OCI-LY1 (cell line): ENCODE data around the gene BCR.

Experiments
- H2AFZ ChIP-seq: fragments of 200-600 bp; sonication (generic), shearing (Covaris generic); 2 replicates; pipeline ENCODE4 v1.6.0; 2014; ENCODE audit warnings: antibody characterized with exemption, mild to moderate bottlenecking, low read length
- H3F3A ChIP-seq: fragments of 200-600 bp; sonication (generic), shearing (Covaris generic); 2 replicates; pipeline ENCODE4 v1.6.0; 2014; ENCODE audit warnings: mild to moderate bottlenecking, antibody characterized with exemption, low read length, moderate library complexity; ENCODE audit not compliant: insufficient read depth
- H3K27ac ChIP-seq: fragments of 200-600 bp; sonication (generic); 2 replicates; pipeline ENCODE4 v1.5.1; 2014; ENCODE audit warnings: low read length, mixed run types, mild to moderate bottlenecking, low read depth; ENCODE audit not compliant: poor library complexity, severe bottlenecking
- H3K27me3 ChIP-seq: fragments of 200-600 bp; sonication (generic); 2 replicates; pipeline ENCODE4 v1.6.0; 2014; ENCODE audit warnings: antibody characterized with exemption, mild to moderate bottlenecking, low read length, moderate library complexity; ENCODE audit not compliant: insufficient read depth
- H3K36me3 ChIP-seq: fragments of 200-600 bp; sonication (generic); 2 replicates; pipeline ENCODE4 v1.6.1; 2014; ENCODE audit warnings: mild to moderate bottlenecking, antibody characterized with exemption, low read length, moderate library complexity, mixed read lengths; ENCODE audit not compliant: insufficient read depth
- H3K4me1 ChIP-seq: fragments of 200-600 bp; sonication (generic); 2 replicates; pipeline ENCODE4 v1.5.1; 2014; ENCODE audit warnings: mild to moderate bottlenecking, low read length, moderate library complexity; ENCODE audit not compliant: insufficient read depth, severe bottlenecking
- H3K4me2 ChIP-seq: fragments of 200-600 bp; sonication (generic), shearing (Covaris generic); 2 replicates; pipeline ENCODE4 v1.6.1; 2014; ENCODE audit warnings: low read length
- H3K4me3 ChIP-seq: fragments of 200-600 bp; sonication (generic); 2 replicates; pipeline ENCODE4 v1.5.1; 2014; ENCODE audit warnings: low read length, low read depth, mild to moderate bottlenecking, mixed read lengths; ENCODE audit not compliant: poor library complexity, severe bottlenecking
- H3K79me2 ChIP-seq: fragments of 200-600 bp; shearing (Covaris generic); 2 replicates; pipeline ENCODE4 v1.6.1; 2016; ENCODE audit warnings: mixed run types, low read length, mixed read lengths; ENCODE audit not compliant: insufficient read depth
- H3K9ac ChIP-seq: fragments of 200-600 bp; sonication (generic), shearing (Covaris generic); 2 replicates; pipeline ENCODE4 v1.6.1; 2014; ENCODE audit warnings: mild to moderate bottlenecking, low read length, mixed read lengths
- H3K9me2 ChIP-seq: fragments of 200-600 bp; sonication (generic), shearing (Covaris generic); 2 replicates; pipeline ENCODE4 v1.6.1; 2014; ENCODE audit warnings: low read depth, mild to moderate bottlenecking, low read length, mixed read lengths
- H3K9me3 ChIP-seq: fragments of 200-600 bp; shearing (Covaris generic); 2 replicates; pipeline ENCODE4 v1.6.1; 2014; ENCODE audit warnings: low read length, mixed read lengths
- H4K20me1 ChIP-seq: fragments of 200-600 bp; sonication (generic), shearing (Covaris generic); 2 replicates; pipeline ENCODE4 v1.6.0; 2016; ENCODE audit warnings: mild to moderate bottlenecking, low read length; ENCODE audit not compliant: insufficient read depth
- EZH2 ChIP-seq: fragments of 200-600 bp; sonication (generic), shearing (Covaris generic); IDR thresholded peaks from 2 replicates; pipeline ENCODE4 v1.8.0; 2017; ENCODE audit warnings: borderline replicate concordance, mixed run types, mild to moderate bottlenecking, antibody characterized with exemption, low read length, moderate library complexity, mixed read lengths
- TF ChIP-seq, protein P1 (sequence below): fragments of 200-600 bp; sonication (generic), shearing (Covaris generic); IDR thresholded peaks from 2 replicates; pipeline ENCODE4 v1.5.1; 2017; ENCODE audit warnings: mild to moderate bottlenecking, antibody characterized with exemption, low read length, moderate library complexity, mixed read lengths

Gene BCR

DNA sequence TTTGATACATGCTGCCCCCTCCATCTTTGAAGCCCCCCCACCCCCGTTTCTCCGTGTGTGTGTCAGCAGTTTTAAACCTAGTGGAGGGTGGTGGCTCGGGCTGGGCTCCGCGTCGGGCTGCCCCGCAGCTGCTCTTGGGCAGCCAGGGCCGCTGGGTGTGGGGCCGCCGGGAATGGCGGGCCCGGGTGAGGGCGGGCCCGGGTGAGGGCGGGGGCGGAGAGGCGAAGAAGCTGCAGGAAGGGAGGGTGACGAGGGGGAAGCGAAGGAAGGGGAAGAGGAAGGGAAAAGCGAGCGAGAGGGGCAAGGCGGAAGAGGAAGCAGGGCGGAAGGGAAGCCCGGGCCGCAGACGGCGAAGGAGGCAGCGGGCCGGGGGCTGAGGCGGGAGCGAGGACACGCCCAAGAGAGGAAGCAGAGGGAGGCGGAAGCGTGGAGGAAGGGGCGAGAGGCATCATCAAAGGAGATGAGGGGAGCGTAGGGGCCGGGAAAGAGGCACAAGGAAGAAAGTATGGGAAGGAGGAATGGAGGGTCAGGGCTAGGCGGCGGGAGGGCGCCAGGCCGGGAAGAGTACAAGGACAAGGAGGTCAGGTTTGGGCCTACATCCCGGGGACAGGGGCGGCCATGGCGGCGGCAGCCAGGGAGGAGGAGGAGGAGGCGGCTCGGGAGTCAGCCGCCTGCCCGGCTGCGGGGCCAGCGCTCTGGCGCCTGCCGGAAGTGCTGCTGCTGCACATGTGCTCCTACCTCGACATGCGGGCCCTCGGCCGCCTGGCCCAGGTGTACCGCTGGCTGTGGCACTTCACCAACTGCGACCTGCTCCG, 82.4 kb downstream of the BCR start:
- H3K27me3 ChIP-seq, result no peaks in the 10 kb centered on the region
- H3K4me1 ChIP-seq, result peaks cover 76% of the 10 kb centered on the region
- H3K79me2 ChIP-seq, result 0 out of 2 replicates have a peak, but pooled peaks cover 4% of the 10 kb centered on the region
- TF ChIP-seq, protein P1, sequence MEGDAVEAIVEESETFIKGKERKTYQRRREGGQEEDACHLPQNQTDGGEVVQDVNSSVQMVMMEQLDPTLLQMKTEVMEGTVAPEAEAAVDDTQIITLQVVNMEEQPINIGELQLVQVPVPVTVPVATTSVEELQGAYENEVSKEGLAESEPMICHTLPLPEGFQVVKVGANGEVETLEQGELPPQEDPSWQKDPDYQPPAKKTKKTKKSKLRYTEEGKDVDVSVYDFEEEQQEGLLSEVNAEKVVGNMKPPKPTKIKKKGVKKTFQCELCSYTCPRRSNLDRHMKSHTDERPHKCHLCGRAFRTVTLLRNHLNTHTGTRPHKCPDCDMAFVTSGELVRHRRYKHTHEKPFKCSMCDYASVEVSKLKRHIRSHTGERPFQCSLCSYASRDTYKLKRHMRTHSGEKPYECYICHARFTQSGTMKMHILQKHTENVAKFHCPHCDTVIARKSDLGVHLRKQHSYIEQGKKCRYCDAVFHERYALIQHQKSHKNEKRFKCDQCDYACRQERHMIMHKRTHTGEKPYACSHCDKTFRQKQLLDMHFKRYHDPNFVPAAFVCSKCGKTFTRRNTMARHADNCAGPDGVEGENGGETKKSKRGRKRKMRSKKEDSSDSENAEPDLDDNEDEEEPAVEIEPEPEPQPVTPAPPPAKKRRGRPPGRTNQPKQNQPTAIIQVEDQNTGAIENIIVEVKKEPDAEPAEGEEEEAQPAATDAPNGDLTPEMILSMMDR, result no peak
- TF ChIP-seq EZH2, result no peak
- H3K9me3 ChIP-seq, result no peaks in the 10 kb centered on the region
- peak overlapping the region; percentile 98 for H3K27ac ChIP-seq
- no peak overlapping the region for H2AFZ ChIP-seq
- peak overlapping the region; percentile 50 for H3K4me3 ChIP-seq
- peak overlapping the region; percentile 76 for H3K4me2 ChIP-seq
- no peaks in the 10 kb centered on the region for H3K9me2 ChIP-seq
- peaks cover 13% of the 10 kb centered on the region; the same call in 1 of the 2 replicates for H3F3A ChIP-seq
- H3K36me3 ChIP-seq, result peaks cover 76% of the 10 kb centered on the region
- peak overlapping the region; percentile 73 for H3K9ac ChIP-seq
- H4K20me1 ChIP-seq, result no peaks in the 10 kb centered on the region

DNA sequence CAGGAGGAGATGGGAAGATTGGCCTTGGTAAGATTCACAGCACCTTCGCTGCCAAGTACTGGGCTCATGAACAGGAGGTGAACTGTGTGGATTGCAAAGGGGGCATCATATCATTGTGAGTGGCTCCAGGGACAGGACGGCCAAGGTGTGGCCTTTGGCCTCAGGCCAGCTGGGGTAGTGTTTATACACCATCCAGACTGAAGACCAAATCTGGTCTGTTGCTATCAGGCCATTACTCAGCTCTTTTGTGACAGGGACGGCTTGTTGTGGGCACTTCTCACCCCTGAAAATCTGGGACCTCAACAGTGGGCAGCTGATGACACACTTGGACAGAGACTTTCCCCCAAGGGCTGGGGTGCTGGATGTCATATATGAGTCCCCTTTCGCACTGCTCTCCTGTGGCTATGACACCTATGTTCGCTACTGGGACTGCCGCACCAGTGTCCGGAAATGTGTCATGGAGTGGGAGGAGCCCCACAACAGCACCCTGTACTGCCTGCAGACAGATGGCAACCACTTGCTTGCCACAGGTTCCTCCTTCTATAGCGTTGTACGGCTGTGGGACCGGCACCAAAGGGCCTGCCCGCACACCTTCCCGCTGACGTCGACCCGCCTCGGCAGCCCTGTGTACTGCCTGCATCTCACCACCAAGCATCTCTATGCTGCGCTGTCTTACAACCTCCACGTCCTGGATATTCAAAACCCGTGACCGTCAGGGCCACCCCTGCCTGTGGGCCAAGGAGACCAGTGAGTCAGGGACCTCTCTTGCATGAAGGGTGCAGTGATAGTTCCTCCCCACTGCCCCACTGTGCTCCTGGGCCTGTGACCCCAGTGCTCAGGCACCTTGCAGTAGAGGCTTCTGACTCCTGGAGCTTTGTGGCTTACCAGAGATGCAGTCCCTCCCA, 83.6 kb downstream of the BCR start:
- Histone ChIP-seq H3K36me3 (peaks cover 69% of the 10 kb centered on the region), H3K9me3 (no peaks in the 10 kb centered on the region), H3K79me2 (0 out of 2 replicates have a peak, but pooled peaks cover 4% of the 10 kb centered on the region), H3K4me1 (peaks cover 88% of the 10 kb centered on the region), H2AFZ (no peak overlapping the region), H3K27ac (peak overlapping the region; percentile 98), H3K9ac (peak overlapping the region; percentile 73), H3K27me3 (no peaks in the 10 kb centered on the region), H4K20me1 (no peaks in the 10 kb centered on the region), H3K9me2 (no peaks in the 10 kb centered on the region), H3K4me2 (peak overlapping the region; percentile 76), H3K4me3 (peak overlapping the region; percentile 50), H3F3A (peaks cover 16% of the 10 kb centered on the region; the same call in 1 of the 2 replicates)
- no peak for TF ChIP-seq EZH2
- TF ChIP-seq, protein P1, result no peak

DNA sequence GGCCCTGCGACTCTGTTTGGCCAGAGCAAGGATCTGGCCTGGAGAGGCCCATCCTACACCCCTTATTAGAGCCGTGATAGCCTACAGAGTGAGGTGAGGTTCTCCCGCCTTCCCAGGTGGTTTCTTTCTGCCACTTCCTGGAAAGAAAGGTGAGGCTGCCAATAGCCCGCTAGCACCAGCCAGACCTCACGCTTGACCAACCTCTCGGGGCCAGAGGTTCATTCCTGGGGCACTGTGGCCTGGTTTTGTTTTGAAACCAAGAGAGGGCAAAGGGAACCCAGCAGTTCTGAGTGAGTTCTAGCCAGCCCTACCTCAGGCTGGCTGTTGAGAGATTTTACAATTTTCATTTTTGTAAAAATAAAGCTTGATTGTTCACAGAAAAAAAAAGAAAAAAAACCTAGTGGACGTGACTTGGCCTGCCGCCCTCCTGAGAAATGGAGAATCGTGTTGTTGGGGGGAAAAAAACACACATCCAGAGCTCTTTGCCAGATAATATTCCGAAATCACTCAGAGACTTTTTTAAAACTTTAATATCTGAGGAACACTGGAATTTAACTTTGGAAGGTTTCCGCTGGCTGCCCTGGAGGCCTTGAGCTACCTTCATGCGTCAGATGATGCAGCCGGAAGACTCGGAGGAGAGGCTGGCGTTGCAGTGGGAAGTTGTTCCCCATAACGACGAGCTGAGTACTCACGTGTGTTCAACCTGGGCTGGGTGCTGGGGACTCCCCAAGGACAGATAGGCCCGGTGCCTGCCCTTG, 84.5 kb downstream of the BCR start:
- no peak overlapping the region for H2AFZ ChIP-seq
- peak overlapping the region; percentile 76 for H3K4me2 ChIP-seq
- H3K79me2 ChIP-seq, result 0 out of 2 replicates have a peak, but pooled peaks cover 4% of the 10 kb centered on the region
- H3F3A ChIP-seq, result peaks cover 20% of the 10 kb centered on the region
- no peaks in the 10 kb centered on the region for H3K27me3 ChIP-seq
- no peaks in the 10 kb centered on the region for H4K20me1 ChIP-seq
- H3K27ac ChIP-seq, result peak overlapping the region; percentile 98
- no peaks in the 10 kb centered on the region for H3K9me2 ChIP-seq
- peaks cover 65% of the 10 kb centered on the region for H3K36me3 ChIP-seq
- H3K4me1 ChIP-seq, result peaks cover 94% of the 10 kb centered on the region
- TF ChIP-seq, protein P1, result no peak
- TF ChIP-seq EZH2, result no peak
- H3K9me3 ChIP-seq, result no peaks in the 10 kb centered on the region
- H3K4me3 ChIP-seq, result peak overlapping the region; percentile 50
- peak overlapping the region; percentile 61; the same call in 1 of the 2 replicates for H3K9ac ChIP-seq
